ENCODE data around the gene CGB7.
"Not testable (repeated sequence)": the region's sequence is repeated elsewhere in the genome, so short reads cannot be mapped to it uniquely, and the experiment has no call there.

GRCh38 chr19:49042666-49043065 is 14.9 kb downstream of the CGB7 start:
- TF ChIP-seq, protein P1, sequence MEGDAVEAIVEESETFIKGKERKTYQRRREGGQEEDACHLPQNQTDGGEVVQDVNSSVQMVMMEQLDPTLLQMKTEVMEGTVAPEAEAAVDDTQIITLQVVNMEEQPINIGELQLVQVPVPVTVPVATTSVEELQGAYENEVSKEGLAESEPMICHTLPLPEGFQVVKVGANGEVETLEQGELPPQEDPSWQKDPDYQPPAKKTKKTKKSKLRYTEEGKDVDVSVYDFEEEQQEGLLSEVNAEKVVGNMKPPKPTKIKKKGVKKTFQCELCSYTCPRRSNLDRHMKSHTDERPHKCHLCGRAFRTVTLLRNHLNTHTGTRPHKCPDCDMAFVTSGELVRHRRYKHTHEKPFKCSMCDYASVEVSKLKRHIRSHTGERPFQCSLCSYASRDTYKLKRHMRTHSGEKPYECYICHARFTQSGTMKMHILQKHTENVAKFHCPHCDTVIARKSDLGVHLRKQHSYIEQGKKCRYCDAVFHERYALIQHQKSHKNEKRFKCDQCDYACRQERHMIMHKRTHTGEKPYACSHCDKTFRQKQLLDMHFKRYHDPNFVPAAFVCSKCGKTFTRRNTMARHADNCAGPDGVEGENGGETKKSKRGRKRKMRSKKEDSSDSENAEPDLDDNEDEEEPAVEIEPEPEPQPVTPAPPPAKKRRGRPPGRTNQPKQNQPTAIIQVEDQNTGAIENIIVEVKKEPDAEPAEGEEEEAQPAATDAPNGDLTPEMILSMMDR (conservative IDR thresholded peaks at IDR 0.05 in 1 of 2, IDR thresholded peaks at IDR 0.05 in 1 of 2; ENCODE audit: extremely low read depth in 1 of 2, insufficient read depth in 1 of 2, low read depth in 1 of 2, low read length in 2 of 2), result not testable (repeated sequence)
- not testable (repeated sequence) for TF ChIP-seq EZH2 (IDR thresholded peaks at IDR 0.05; ENCODE audit: borderline replicate concordance, low read length)

All from mammary epithelial cell (primary cell).